GM12891 (cell line): ENCODE results near the gene BPIFB1.

Experiments used
- DNase-seq: peaks from one replicate; pipeline ENCODE4 v3.0.0; 2011; ENCODE audit warnings: low spot score; ENCODE audit not compliant: insufficient read length
- FAIRE-seq: peaks from 2 replicates; lab custom pipeline; 2011; peaks lifted over from hg19 to GRCh38; lab: Jason Lieb, UNC
- PAX5 ChIP-seq: IDR thresholded peaks from 2 replicates; pipeline ENCODE4 v1.6.1; 2011; ENCODE audit warnings: low read length, moderate library complexity, mild to moderate bottlenecking; ENCODE audit not compliant: insufficient read depth, severe bottlenecking
- POLR2A ChIP-seq: IDR thresholded peaks from 2 replicates; pipeline ENCODE4 v1.6.1; 2011; ENCODE audit warnings: low read depth, low read length, control low read depth
- POLR2AphosphoS5 ChIP-seq: IDR thresholded peaks from 2 replicates; pipeline ENCODE4 v1.6.1; 2011; ENCODE audit warnings: low read depth, low read length, control low read depth
- POU2F2 ChIP-seq: IDR thresholded peaks from 2 replicates; pipeline ENCODE4 v1.6.1; 2011; ENCODE audit warnings: low read depth, mild to moderate bottlenecking, control low read depth, low read length, moderate library complexity
- SPI1 ChIP-seq: IDR thresholded peaks from 2 replicates; pipeline ENCODE4 v1.6.1; 2011; ENCODE audit warnings: low read depth, low read length, control low read depth
- TAF1 ChIP-seq: IDR thresholded peaks from 2 replicates; pipeline ENCODE4 v1.6.1; 2011; ENCODE audit warnings: low read depth, low read length, control low read depth

BPIFB1 gene

DNA sequence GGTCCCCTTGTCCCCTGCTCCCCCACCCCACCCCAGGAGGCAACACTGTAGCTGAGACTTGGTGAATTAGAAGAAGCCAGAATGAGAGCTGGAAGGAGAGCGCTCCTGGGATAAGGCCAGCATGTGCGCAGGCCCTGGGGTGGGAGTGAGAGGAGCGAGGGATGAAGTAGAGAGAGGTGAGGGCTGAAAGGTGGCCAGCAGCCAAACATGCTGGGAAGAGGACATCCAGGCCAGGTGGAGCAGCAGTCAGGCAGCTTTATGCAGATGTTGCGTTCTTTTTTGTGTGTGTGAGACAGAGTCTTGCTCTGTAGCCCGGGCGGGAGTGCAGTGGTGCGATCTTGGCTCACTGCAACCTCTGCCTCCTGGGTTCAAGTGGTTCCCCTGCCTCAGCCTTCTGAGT lies 2.2 kb upstream of the BPIFB1 start:
- no peak for FAIRE-seq
- TF ChIP-seq PAX5 = no peak
- no peak for TF ChIP-seq POLR2A
- TF ChIP-seq SPI1 = no peak
- no peak for TF ChIP-seq POLR2AphosphoS5
- no peak for TF ChIP-seq POU2F2
- no peak for TF ChIP-seq TAF1
- no peak for DNase-seq

DNA sequence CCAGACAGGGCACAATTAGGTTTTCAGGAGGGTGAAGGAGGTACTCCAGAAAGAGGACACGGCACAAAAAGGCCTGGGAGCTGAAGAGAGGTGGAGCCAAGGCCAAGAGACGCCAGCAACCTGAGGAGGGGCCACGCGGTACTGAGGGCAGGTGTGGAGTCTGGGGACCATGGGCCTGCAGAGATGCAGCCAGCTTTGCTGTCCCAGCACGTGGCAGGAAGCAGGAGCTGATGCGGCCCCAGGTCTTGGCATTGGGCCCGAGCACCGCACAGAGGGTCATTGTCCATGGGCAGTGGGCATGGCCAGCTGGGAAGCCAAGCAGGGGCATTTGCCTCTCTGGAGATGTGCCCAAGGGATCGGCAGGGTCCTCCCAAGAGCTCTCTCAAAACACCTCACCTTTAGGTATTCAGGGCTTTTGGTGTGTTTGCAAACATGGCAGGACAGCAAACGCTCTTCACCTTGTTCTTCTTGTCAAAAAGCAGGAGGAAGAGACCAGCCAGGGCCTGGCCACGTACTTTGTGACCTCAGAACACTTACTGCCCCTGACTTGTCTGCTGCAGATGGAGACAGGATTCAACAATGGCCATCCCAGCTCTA lies 1.4 kb upstream of the BPIFB1 start:
- no peak for DNase-seq
- no peak for TF ChIP-seq POLR2AphosphoS5
- no peak for TF ChIP-seq POLR2A
- no peak for TF ChIP-seq SPI1
- no peak for TF ChIP-seq TAF1
- TF ChIP-seq PAX5 = no peak
- no peak for TF ChIP-seq POU2F2
- no peak for FAIRE-seq

DNA sequence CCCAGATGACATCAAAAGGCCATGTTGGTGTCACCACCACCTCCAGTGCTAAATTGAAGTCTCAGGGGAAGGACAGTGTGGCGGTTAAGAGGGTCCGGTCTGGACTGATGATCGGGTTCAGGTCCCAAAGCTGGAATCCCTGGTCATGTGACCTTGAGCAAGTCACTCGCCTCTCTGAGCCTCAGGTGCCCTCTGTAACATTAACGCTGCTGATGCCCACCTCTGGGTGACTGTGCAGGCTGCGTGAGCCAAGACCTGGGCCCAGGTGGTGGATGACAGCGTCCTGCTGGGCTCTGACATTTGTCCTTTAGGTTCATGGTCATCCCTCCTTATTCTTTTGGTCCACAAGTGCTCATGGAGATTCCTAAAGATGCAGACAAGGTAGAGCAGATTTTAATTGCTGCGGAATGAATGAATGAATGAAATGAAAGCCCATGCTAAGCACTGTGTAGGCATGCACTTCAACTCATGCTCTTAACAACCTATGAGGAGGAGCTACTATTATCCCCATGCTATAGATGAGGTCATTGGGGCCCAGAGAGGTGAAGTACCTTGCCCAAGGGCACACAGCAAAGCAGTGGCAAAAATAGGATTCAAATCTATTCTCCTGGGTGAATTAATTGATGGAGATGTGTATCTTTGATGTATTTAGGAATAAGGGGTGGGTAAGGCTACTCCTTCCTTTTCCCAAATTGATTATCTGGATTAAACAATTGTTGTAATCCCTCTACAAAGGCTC lies 649 bp upstream of the BPIFB1 start:
- FAIRE-seq (no peak), DNase-seq (no peak)
- TF ChIP-seq SPI1 (no peak), PAX5 (no peak), POLR2A (no peak), POU2F2 (no peak), POLR2AphosphoS5 (no peak), TAF1 (no peak)

DNA sequence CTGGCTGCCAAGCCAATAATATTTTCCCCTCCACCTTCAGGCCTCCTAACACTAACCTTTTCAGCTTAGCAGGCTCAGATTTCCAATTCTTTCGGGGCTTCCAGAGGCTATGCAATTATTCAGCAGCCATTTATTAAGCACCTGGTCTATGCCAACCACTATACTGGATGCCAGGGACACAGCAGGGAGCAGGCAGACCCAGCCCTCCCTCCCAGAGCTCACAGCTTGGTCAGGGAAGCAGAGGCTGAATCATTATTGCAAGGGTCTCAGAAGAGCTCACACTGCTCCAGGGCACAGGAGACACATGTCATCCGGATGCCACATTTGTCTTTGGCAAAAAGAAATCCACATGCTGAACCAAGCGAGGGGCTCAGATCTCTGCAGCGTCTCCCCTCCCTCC lies 1.3 kb downstream of the BPIFB1 start:
- DNase-seq = no peak
- no peak for TF ChIP-seq POLR2AphosphoS5
- no peak for TF ChIP-seq TAF1
- no peak for TF ChIP-seq POLR2A
- no peak for TF ChIP-seq SPI1
- TF ChIP-seq PAX5 = no peak
- no peak for TF ChIP-seq POU2F2
- FAIRE-seq = no peak

DNA sequence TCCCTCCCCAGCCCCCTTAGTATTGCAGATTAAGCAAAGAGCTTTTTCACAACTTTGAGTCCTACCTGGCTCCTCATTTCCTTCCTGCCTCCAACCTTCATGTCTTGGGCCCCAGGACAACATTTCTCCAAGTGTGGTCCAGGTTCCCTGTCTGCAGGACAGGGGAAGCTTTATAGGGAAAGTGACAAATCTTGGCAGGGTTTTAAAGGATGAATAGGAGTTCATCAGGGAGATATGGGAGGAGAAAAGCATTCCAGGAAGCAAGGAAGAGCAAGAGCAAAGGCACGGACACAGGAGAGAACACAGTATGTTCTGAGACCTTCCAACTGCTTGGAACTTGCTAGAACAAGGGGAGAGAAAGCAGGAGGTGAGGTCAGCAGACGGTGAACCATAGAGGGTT lies 1.9 kb downstream of the BPIFB1 start:
- no peak for DNase-seq
- TF ChIP-seq PAX5 = no peak
- TF ChIP-seq TAF1 = no peak
- TF ChIP-seq POU2F2 = no peak
- TF ChIP-seq POLR2A = no peak
- FAIRE-seq = no peak

DNA sequence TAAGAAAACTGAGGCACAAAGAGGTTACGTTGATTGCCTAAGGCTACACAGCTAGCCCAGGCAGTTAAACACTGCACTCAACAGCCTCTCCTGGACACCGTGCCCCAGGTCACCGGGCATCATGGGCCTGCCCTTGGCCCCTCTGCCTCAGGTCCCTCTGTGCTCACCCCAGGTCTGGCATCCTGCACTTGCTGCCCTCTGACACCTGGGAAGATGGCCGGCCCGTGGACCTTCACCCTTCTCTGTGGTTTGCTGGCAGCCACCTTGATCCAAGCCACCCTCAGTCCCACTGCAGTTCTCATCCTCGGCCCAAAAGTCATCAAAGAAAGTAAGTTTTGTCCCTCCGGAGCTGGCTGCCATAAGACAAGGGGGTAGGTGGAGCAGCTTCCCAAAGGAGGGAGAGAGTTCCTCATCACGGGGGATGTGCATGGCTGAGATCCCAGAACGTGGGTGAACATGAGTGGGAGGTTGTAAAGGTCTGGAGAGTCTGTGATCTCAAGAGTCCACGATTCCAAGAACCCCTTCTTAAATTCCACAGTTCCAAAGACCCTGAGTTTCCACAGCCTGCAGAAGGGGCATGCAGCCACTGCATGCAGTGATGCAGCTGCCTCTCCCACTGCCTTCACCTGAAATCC lies 3.0 kb downstream of the BPIFB1 start:
- TF ChIP-seq SPI1 (no peak), POLR2A (no peak), TAF1 (no peak), POU2F2 (no peak), POLR2AphosphoS5 (no peak), PAX5 (no peak)
- DNase-seq = no peak
- no peak for FAIRE-seq

DNA sequence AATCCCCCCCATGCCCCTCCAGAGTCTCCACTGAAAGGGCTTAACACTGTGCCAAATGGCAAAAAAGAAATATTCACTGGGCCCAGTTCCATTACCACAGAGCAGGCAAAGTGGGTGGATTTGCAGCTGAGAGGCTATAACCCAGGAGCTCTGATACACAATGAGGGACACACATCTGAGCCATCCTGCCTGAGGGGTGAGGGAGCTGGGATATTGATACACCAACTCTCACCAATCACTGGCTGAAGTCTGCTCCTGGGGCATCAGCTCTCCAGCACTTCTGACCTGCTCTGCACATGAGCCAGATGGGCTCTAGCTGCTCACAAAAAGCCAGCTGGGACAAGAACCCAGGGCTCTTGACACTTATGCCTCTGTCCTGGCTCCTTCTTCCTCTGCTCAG lies 4.9 kb downstream of the BPIFB1 start:
- TF ChIP-seq TAF1 = no peak
- FAIRE-seq = no peak
- DNase-seq = no peak

DNA sequence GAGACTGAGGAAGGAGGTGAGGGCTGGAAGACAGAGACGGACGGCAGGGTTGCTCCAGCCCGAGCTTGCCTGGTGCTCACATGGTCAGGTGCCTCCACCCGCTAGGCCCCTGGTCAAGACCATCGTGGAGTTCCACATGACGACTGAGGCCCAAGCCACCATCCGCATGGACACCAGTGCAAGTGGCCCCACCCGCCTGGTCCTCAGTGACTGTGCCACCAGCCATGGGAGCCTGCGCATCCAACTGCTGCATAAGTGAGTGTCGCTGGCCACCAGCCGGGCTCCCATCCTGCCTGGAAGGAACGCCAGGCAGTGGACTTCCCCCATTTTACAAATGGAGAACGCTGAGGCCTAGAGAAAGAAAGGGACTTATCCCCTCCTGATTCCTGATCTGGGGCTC lies 7.8 kb downstream of the BPIFB1 start:
- FAIRE-seq = no peak
- TF ChIP-seq POLR2AphosphoS5 = no peak
- no peak for TF ChIP-seq POLR2A
- no peak for TF ChIP-seq SPI1
- no peak for TF ChIP-seq TAF1
- no peak for TF ChIP-seq POU2F2
- TF ChIP-seq PAX5 = no peak
- no peak for DNase-seq

DNA sequence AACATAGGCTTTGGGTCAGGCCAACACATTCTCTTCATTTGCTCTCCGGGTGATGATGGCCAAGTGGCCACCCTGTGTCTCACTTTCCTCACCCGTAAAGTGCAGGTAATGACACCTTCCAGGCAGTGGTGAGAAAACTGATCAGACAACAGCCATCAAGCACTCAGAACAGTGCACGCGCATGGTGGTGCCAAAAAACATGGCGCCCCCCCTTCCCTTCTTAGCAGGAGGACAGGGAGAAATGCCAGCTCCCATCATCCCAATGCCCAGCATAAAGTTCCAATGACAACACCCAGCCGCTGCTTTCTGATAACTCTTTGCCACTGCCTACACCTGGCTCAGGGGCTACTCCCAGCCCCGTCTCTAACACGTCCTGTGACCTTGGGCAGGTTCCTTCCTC lies 8.4 kb downstream of the BPIFB1 start:
- no peak for FAIRE-seq
- TF ChIP-seq PAX5 (no peak), POU2F2 (no peak), SPI1 (no peak), POLR2A (no peak)
- DNase-seq = no peak

DNA sequence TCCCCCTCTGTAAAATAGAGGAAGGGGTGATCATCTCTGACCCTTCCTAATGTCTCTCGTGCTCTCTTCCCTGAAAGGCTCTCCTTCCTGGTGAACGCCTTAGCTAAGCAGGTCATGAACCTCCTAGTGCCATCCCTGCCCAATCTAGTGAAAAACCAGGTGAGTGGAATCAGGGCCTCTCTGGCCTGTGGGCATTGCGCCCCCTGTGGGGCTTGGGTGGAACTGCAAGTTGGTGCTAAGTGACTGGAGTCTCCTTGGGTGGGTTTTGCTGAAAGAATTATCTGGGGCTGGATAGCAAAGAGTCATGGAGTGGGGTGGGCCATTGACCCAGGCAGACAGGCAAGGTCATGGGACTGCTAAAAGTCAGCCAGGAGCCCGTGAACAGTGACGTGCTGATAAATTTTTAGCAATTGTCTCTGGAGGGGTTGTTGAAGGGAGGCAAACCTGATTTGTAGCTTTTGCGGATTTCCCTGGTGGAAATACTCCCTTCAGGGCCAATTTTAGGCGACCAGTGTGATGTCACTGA lies 8.9 kb downstream of the BPIFB1 start:
- TF ChIP-seq PAX5 = no peak
- no peak for TF ChIP-seq POU2F2
- no peak for TF ChIP-seq SPI1
- TF ChIP-seq TAF1 = no peak
- TF ChIP-seq POLR2AphosphoS5 = no peak
- TF ChIP-seq POLR2A = no peak
- peak; percentile 69 for FAIRE-seq
- peak; percentile 58 for DNase-seq
